DND-41 (cell line): ENCODE results near the gene TTLL12.

Experiments
- ATAC-seq: fragments of 200-7000 bp; cut with Tn5 transposase; 3 replicates; pipeline ENCODE4 v1.9.1; 2021; ENCODE audit warnings: low read depth; ENCODE audit not compliant: insufficient read depth
- DNase-seq: peaks from one replicate; pipeline ENCODE4 v3.0.0-alpha.2; 2020
- H2AFZ ChIP-seq: 2 replicates; pipeline ENCODE4 v1.6.0; 2012; ENCODE audit warnings: low read depth, low read length
- H3K27ac ChIP-seq: 2 replicates; pipeline ENCODE4 v1.5.1; 2012; ENCODE audit warnings: low read length, inconsistent platforms
- H3K27me3 ChIP-seq: fragments of 200-600 bp; sonication (generic); 2 replicates; pipeline ENCODE4 v1.6.0; 2012; ENCODE audit warnings: low read length, mild to moderate bottlenecking, inconsistent platforms; ENCODE audit not compliant: insufficient read depth, poor library complexity
- H3K36me3 ChIP-seq: 2 replicates; pipeline ENCODE4 v1.5.1; 2012; ENCODE audit warnings: low read length, inconsistent platforms; ENCODE audit not compliant: insufficient read depth
- H3K4me1 ChIP-seq: 2 replicates; pipeline ENCODE4 v1.5.1; 2012; ENCODE audit warnings: mild to moderate bottlenecking, low read length; ENCODE audit not compliant: insufficient read depth
- H3K4me2 ChIP-seq: 2 replicates; pipeline ENCODE4 v1.6.0; 2012; ENCODE audit warnings: mild to moderate bottlenecking, moderate library complexity, low read length, inconsistent platforms; ENCODE audit not compliant: insufficient read depth
- H3K4me3 ChIP-seq, 2 experiments: fragments of 200-600 bp in 1 of 2; shearing (Covaris generic) in 1 of 2; 2 replicates each; pipeline ENCODE4 v1.5.1; 2012 to 2016; ENCODE audit warnings: inconsistent platforms in 2 of 2, low read length in 2 of 2, mild to moderate bottlenecking in 2 of 2, low read depth in 1 of 2, moderate library complexity in 1 of 2
- H3K79me2 ChIP-seq: 2 replicates; pipeline ENCODE4 v1.6.0; 2012; ENCODE audit warnings: low read length, inconsistent platforms; ENCODE audit not compliant: insufficient read depth
- H3K9ac ChIP-seq: 2 replicates; pipeline ENCODE4 v1.6.0; 2012; ENCODE audit warnings: low read depth, mild to moderate bottlenecking, inconsistent platforms, low read length, moderate library complexity
- H3K9me3 ChIP-seq: 2 replicates; pipeline ENCODE4 v1.5.1; 2012; ENCODE audit warnings: low read length, moderate library complexity, mild to moderate bottlenecking, inconsistent platforms; ENCODE audit not compliant: insufficient read depth, severe bottlenecking
- H4K20me1 ChIP-seq: 2 replicates; pipeline ENCODE4 v1.6.0; 2012; ENCODE audit warnings: low read length; ENCODE audit not compliant: insufficient read depth
- EZH2 ChIP-seq: IDR thresholded peaks from 3 replicates; pipeline ENCODE4 v1.6.1; 2012; ENCODE audit warnings: borderline replicate concordance, low read depth, mild to moderate bottlenecking, moderate library complexity, low read length, inconsistent platforms; ENCODE audit not compliant: severe bottlenecking
- TF ChIP-seq, protein P1 (sequence below): IDR thresholded peaks from 2 replicates; pipeline ENCODE4 v1.5.1; 2012; ENCODE audit warnings: borderline replicate concordance, low read length, moderate library complexity, mild to moderate bottlenecking; ENCODE audit not compliant: poor library complexity, severe bottlenecking; ENCODE audit errors: extremely low read depth

Gene TTLL12

DNA sequence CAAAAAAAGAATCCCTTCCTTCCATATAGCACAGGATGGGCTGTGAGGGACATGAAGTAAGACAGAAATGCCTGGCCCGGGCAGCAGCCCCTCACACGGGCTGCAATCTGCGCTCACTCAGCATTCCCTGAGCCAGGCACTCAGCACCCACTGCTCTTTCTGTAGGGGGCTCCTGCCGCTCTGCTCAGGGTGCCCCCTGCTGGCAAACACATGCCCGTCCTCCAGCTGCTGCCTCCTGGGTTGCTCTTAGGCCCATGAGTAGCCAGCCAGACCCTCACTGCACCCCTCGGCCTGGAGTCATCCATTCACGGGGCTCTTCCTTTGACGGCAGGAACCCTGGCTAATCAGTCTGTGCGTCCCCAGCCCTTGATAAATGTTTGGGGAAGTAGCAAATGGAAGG, 50.7 kb downstream of the TTLL12 start:
- DNase-seq (peak; percentile 56), ATAC-seq (peak; percentile 94)
- Histone ChIP-seq H3K9ac (no peak overlapping the region), H3K9me3 (no peaks in the 10 kb centered on the region), H3K36me3 (peaks cover 84% of the 10 kb centered on the region), H3K4me3 (no peak overlapping the region), H3K27ac (no peak overlapping the region), H3K79me2 (no peaks in the 10 kb centered on the region), H3K4me1 (peaks cover 7% of the 10 kb centered on the region), H2AFZ (no peak overlapping the region), H3K4me2 (no peak overlapping the region), H3K27me3 (no peaks in the 10 kb centered on the region), H4K20me1 (peaks cover 19% of the 10 kb centered on the region)
- TF ChIP-seq, protein P1, sequence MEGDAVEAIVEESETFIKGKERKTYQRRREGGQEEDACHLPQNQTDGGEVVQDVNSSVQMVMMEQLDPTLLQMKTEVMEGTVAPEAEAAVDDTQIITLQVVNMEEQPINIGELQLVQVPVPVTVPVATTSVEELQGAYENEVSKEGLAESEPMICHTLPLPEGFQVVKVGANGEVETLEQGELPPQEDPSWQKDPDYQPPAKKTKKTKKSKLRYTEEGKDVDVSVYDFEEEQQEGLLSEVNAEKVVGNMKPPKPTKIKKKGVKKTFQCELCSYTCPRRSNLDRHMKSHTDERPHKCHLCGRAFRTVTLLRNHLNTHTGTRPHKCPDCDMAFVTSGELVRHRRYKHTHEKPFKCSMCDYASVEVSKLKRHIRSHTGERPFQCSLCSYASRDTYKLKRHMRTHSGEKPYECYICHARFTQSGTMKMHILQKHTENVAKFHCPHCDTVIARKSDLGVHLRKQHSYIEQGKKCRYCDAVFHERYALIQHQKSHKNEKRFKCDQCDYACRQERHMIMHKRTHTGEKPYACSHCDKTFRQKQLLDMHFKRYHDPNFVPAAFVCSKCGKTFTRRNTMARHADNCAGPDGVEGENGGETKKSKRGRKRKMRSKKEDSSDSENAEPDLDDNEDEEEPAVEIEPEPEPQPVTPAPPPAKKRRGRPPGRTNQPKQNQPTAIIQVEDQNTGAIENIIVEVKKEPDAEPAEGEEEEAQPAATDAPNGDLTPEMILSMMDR = peak; percentile 79
- TF ChIP-seq EZH2 = no peak

DNA sequence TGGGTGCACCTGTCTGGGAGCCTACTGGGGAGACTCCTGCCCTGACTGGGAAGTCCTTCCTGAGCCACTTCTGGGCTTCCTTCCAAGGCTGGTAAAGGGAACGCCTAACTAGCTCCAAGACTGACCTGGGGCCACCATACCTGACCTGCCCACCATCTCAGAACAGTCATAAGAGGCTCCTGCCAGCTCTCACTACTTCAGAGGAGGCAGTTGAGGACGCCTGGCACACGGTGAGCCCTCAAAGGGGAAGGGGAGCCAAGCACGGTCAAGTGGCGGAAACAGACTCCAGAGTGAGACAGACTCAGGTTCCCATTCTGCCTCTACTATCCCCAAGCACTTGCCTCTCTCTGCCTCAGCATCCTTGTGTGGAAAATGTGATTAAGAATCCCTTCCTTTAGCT, 51.4 kb downstream of the TTLL12 start:
- Histone ChIP-seq H3K36me3 (peaks cover 81% of the 10 kb centered on the region), H3K4me3 (no peak overlapping the region), H3K9me3 (no peaks in the 10 kb centered on the region), H3K79me2 (no peaks in the 10 kb centered on the region), H3K9ac (no peak overlapping the region), H3K4me1 (no peaks in the 10 kb centered on the region), H3K4me2 (no peak overlapping the region), H2AFZ (no peak overlapping the region), H4K20me1 (peaks cover 15% of the 10 kb centered on the region), H3K27me3 (no peaks in the 10 kb centered on the region), H3K27ac (no peak overlapping the region)
- TF ChIP-seq, protein P1 = no peak
- no peak for TF ChIP-seq EZH2
- no peak for DNase-seq
- no peak for ATAC-seq

DNA sequence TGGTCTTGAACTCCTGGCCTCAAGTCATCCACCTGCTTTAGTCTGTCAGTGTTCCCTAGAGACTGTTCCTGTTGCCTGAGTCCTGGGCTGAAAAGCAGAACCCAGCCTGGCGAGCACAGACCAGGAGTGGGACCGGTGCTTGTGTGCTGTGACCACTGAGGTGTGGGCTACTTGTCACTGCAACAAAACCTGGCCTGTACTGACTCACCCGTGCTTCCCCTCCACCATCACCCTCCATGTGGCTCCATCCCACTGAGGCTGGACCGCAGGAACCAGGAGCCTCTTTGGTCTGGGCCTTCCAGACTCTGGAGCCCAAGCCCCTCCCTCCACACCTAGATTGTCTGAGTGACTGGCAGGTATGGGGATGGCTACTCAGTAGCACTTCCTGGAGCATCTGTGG, 52.4 kb downstream of the TTLL12 start:
- Histone ChIP-seq H3K27me3 (no peaks in the 10 kb centered on the region), H3K9ac (no peak overlapping the region), H2AFZ (no peak overlapping the region), H3K9me3 (no peaks in the 10 kb centered on the region), H3K79me2 (no peaks in the 10 kb centered on the region), H3K4me3 (no peak overlapping the region), H3K27ac (no peak overlapping the region), H3K4me2 (no peak overlapping the region), H3K36me3 (peaks cover 71% of the 10 kb centered on the region), H3K4me1 (no peaks in the 10 kb centered on the region), H4K20me1 (peaks cover 15% of the 10 kb centered on the region)
- DNase-seq (no peak), ATAC-seq (no peak)
- no peak for TF ChIP-seq EZH2
- TF ChIP-seq, protein P1 = no peak

DNA sequence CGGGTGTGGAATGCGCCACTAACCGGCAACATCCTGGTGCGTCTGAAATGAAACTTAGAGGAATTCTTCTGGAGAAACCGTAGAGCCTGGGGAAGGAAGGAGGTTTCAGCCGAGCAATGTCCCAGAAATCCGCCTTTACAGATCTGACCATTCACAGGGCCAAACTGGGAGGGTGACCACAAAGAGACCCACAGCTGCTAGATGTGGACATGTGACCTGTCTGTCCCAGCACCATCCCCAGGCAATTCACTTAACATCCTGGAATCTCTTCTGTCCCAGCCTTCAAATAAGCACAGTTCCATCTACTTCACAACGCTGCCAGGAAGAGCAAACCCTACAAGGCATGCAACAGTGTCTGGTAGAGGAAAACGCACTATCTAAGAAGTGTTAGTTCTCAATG, 53.5 kb downstream of the TTLL12 start:
- H3K9me3 ChIP-seq = no peaks in the 10 kb centered on the region
- no peak overlapping the region for H2AFZ ChIP-seq
- peaks cover 21% of the 10 kb centered on the region for H4K20me1 ChIP-seq
- H3K4me3 ChIP-seq = no peak overlapping the region
- peaks cover 62% of the 10 kb centered on the region for H3K36me3 ChIP-seq
- DNase-seq (no peak), ATAC-seq (no peak)
- H3K79me2 ChIP-seq = no peaks in the 10 kb centered on the region
- no peak overlapping the region for H3K27ac ChIP-seq
- TF ChIP-seq, protein P1 = no peak
- no peak for TF ChIP-seq EZH2
- H3K4me1 ChIP-seq = no peaks in the 10 kb centered on the region
- no peak overlapping the region for H3K9ac ChIP-seq
- H3K4me2 ChIP-seq = no peak overlapping the region
- no peaks in the 10 kb centered on the region for H3K27me3 ChIP-seq
